Activated CD4-positive, alpha-beta memory T cell treated with anti-CD3 and anti-CD28 coated beads for 36 hours (primary cell): Measurements from ENCODE around the gene LPCAT2. TPM values are rescaled to one million over a fixed set of nuclear protein-coding genes. Genes with fewer than 3 reads are reported as not detected.

ENCODE experiments used
- CTCF ChIA-PET: fragments of 350-600 bp; sonication (Branson Sonifier 250); formaldehyde crosslinking; loops from one replicate; lab custom pipeline; 2021; ENCODE audit warnings: antibody characterized with exemption, inconsistent platforms; lab: Charles Lee
- POLR2A ChIA-PET: fragments of 350-600 bp; sonication (Branson Sonifier 250); formaldehyde crosslinking; loops from one replicate; lab custom pipeline; 2021; ENCODE audit warnings: antibody characterized with exemption; lab: Charles Lee
- DNase-seq: peaks from one replicate; pipeline ENCODE4 v3.0.0-alpha.2; 2020
- H3K27ac Mint-ChIP-seq: one replicate; pipeline ENCODE4 v1.8.0; 2021; ENCODE audit warnings: mixed read lengths
- H3K27me3 Mint-ChIP-seq: one replicate; pipeline ENCODE4 v1.8.0; 2021; ENCODE audit warnings: mixed read lengths
- H3K36me3 Mint-ChIP-seq: one replicate; pipeline ENCODE4 v1.8.0; 2021; ENCODE audit warnings: mixed read lengths
- H3K4me1 Mint-ChIP-seq: one replicate; pipeline ENCODE4 v1.8.0; 2021; ENCODE audit warnings: low read depth, mixed read lengths
- H3K4me3 Mint-ChIP-seq: one replicate; pipeline ENCODE4 v1.8.0; 2021; ENCODE audit warnings: mild to moderate bottlenecking, mixed read lengths
- H3K9me3 Mint-ChIP-seq: one replicate; pipeline ENCODE4 v1.8.0; 2021; ENCODE audit warnings: mixed read lengths
- intact Hi-C: fragments of 100-400 bp; cut with micrococcal nuclease; formaldehyde crosslinking; loops from one replicate; pipeline ENCODE4 v1.15.1; 2023
- total RNA-seq, 2 experiments: library from RNA; stranded (reverse); gene quantifications; one replicate each; pipeline ENCODE4 v1.2.3, GENCODE V29; 2021

Gene LPCAT2
- total RNA-seq, 2 experiments from 2014 or later: 0.12 to 0.40 TPM

DNA sequence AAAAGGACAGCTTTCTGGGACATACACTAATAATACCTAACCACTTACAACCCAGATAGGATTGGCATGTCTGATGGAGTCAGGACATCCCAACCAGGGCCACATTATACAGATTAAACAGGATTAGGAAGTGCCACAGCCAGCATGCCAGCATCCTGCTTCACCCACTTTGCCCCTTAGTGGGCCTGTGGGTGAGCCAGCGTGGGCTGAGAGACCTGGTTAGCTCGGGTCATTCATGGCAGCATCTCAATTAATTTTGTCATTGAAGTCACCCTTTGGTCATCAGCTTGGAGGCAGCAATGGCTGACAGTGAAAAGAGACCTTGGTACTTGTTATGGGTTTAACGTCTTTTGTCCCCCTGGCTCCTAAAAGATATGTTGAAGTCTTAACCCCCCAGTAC lies 117.0 kb downstream of the LPCAT2 start:
- CTCF ChIA-PET: interaction anchor here (2.9 kb wide), 1 partner anchor 161 kb away, joined by 8 read pairs; no protein-coding TSS in a partner anchor
- POLR2A ChIA-PET: interaction anchor here (0.6 kb wide), 1 partner anchor 16 kb away, joined by 3 read pairs; no protein-coding TSS in a partner anchor

DNA sequence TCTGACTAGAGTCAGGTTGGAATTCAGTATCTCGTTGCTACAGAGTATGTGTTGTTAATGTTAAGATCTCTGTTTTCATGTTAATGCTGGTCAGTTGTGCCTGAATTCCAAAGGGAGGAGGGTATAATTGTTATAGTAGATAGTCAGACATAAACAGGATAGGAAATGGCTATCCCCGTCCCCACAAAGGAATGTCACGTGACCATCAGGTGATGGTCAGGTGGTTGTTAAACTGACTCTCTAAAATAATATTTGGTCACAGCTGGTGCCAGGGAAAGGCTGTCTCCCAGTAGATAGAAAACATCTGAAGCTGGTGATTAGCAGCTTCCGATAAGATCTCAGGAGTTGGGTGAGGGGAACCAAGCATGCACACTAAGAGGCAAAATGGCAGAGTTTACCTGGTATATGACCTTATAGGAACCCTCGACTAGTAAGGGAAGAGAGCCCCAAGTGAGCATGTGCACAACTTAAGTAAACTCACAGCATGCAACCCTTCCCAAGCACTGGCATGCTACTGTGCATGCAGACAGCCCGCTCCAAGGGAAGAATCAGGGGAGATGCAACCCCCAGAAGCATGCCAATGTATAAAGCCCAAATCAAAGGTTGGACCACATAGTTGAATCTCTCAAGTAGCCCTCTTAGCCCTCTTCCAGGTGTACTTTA lies 119.6 kb downstream of the LPCAT2 start:
- no peak overlapping the region for H3K4me3 Mint-ChIP-seq
- intact Hi-C loops: no loop called here
- no peaks in the 10 kb centered on the region for H3K9me3 Mint-ChIP-seq
- H3K36me3 Mint-ChIP-seq: no peaks in the 10 kb centered on the region
- H3K27me3 Mint-ChIP-seq: peaks cover 5% of the 10 kb centered on the region
- DNase-seq: no peak
- CTCF ChIA-PET: no interaction called here
- H3K27ac Mint-ChIP-seq: no peak overlapping the region
- no peaks in the 10 kb centered on the region for H3K4me1 Mint-ChIP-seq
- POLR2A ChIA-PET: no interaction called here

More for the DNA sequence above, 117.0 kb downstream of the LPCAT2 start:
- no peak for DNase-seq
- Mint-ChIP-seq H3K27me3 (peaks cover 1% of the 10 kb centered on the region), H3K36me3 (no peaks in the 10 kb centered on the region), H3K4me3 (no peak overlapping the region), H3K4me1 (no peaks in the 10 kb centered on the region), H3K9me3 (no peaks in the 10 kb centered on the region), H3K27ac (no peak overlapping the region)
- intact Hi-C loops: no loop called here

DNA sequence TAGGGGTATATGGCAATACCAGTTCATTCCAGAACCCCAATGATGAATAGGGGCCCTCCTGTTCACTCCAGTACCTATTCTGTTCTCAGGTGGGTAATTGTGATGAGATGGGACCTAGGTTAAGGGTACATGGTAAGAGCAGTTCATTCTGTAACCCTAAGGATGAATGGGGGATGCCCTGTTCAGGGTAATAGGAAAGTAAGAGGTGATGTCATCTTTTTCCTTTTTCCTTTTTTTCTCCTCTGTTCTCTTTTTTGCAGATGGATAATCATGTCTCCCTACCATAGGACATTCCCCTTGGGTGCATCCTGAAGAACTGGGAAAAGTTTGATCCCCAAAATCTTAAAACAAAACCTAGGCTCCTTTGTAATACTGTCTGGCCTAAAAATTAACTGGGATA lies 121.9 kb downstream of the LPCAT2 start:
- intact Hi-C loops: no loop called here
- Mint-ChIP-seq H3K9me3 (no peaks in the 10 kb centered on the region), H3K27me3 (peaks cover 5% of the 10 kb centered on the region), H3K36me3 (no peaks in the 10 kb centered on the region), H3K27ac (no peak overlapping the region), H3K4me1 (no peaks in the 10 kb centered on the region), H3K4me3 (no peak overlapping the region)
- CTCF ChIA-PET: no interaction called here
- POLR2A ChIA-PET: no interaction called here
- DNase-seq: no peak

DNA sequence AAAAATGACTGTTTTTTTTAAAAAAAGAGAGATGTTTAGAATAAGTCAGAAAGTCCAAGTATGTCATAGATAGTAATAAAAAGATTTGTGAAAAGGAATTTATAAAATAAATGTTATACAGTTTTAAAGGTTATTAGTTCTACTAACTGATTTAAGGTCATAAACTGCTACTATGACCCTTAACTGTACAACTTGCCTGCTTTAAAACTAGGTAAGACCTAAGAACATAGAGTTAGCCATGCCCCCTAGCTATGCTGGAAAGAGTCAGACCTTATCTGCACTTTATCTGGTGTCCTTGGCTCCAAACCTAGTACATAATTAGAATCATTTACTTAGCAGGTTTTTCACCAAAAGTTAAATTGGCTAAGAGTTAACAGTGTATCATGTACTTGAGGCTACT lies 123.4 kb downstream of the LPCAT2 start:
- ChIA-PET CTCF (interaction anchor here (1.5 kb wide), 1 partner anchor 167 kb away, joined by 4 read pairs; no protein-coding TSS in a partner anchor), POLR2A (no interaction called here)
- Mint-ChIP-seq H3K4me1 (no peaks in the 10 kb centered on the region), H3K9me3 (no peaks in the 10 kb centered on the region), H3K36me3 (no peaks in the 10 kb centered on the region), H3K27me3 (peaks cover 6% of the 10 kb centered on the region), H3K4me3 (no peak overlapping the region), H3K27ac (no peak overlapping the region)
- intact Hi-C loops: no loop called here
- no peak for DNase-seq

DNA sequence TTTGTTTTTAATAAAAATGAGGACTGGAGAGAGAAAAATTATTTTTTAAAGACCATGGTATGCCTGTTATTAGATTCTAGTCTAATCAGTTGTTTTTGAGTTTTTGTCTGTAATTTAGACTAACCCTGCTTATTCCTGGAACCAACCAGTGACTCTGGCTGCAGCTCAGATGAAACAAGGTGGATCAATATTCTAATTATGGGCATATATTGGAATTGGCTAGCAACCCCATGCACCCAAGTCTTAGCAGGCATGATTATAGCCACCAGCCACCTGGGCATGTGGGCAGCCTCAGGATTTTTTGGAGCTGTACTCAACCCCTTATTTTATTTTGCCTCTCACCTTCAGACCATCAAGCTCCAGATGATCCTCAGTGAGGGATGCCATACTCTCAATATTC lies 125.3 kb downstream of the LPCAT2 start:
- Mint-ChIP-seq H3K27ac (no peak overlapping the region), H3K4me3 (no peak overlapping the region), H3K9me3 (no peaks in the 10 kb centered on the region), H3K27me3 (peaks cover 8% of the 10 kb centered on the region), H3K4me1 (no peaks in the 10 kb centered on the region), H3K36me3 (no peaks in the 10 kb centered on the region)
- CTCF ChIA-PET: no interaction called here
- POLR2A ChIA-PET: no interaction called here
- intact Hi-C loops: no loop called here
- DNase-seq: no peak

Other genes starting within 250 kb of the LPCAT2 start
- gene IRX6, start 184.9 kb upstream of the LPCAT2 start, total RNA-seq: not detected
- not detected for gene MMP2, start 29.9 kb upstream of the LPCAT2 start, total RNA-seq
- not detected for gene CAPNS2, start 57.6 kb downstream of the LPCAT2 start, total RNA-seq
- not detected for gene SLC6A2, start 146.9 kb downstream of the LPCAT2 start, total RNA-seq